ENCODE data around the gene SUPT3H.
"Not testable (repeated sequence)": the region's sequence is repeated elsewhere in the genome, so short reads cannot be mapped to it uniquely, and the experiment has no call there.

The SUPT3H gene

GRCh38 chr6:45047573-45047972 is 330.2 kb downstream of the SUPT3H start:
- no peak for TF ChIP-seq CTCF (IDR thresholded peaks at IDR 0.05; ENCODE audit: low read depth, low read length, missing control alignments)
- H3K4me3 ChIP-seq (replicated peaks; ENCODE audit: low read depth, low read length): no peak overlapping the region
- no peak for DNase-seq (ENCODE audit: extremely low read depth, low read depth)

- DNase-seq (ENCODE audit: extremely low read depth, low read depth): no peak
- TF ChIP-seq CTCF (IDR thresholded peaks at IDR 0.05; ENCODE audit: low read depth, low read length, missing control alignments): no peak
- H3K4me3 ChIP-seq (replicated peaks; ENCODE audit: low read depth, low read length): no peak overlapping the region
Observed at GRCh38 chr6:45045253-45045601, 332.5 kb downstream of the SUPT3H start.

GRCh38 chr6:45044510-45045252 is 333.1 kb downstream of the SUPT3H start:
- H3K4me3 ChIP-seq (replicated peaks; ENCODE audit: low read depth, low read length): no peak overlapping the region
- no peak for TF ChIP-seq CTCF (IDR thresholded peaks at IDR 0.05; ENCODE audit: low read depth, low read length, missing control alignments)
- DNase-seq (ENCODE audit: extremely low read depth, low read depth): no peak

GRCh38 chr6:45044086-45044485 is 333.6 kb downstream of the SUPT3H start:
- no peak for DNase-seq (ENCODE audit: extremely low read depth, low read depth)
- TF ChIP-seq CTCF (IDR thresholded peaks at IDR 0.05; ENCODE audit: low read depth, low read length, missing control alignments): no peak
- H3K4me3 ChIP-seq (replicated peaks; ENCODE audit: low read depth, low read length): no peak overlapping the region

GRCh38 chr6:45042673-45043072 is 335.1 kb downstream of the SUPT3H start:
- H3K4me3 ChIP-seq (replicated peaks; ENCODE audit: low read depth, low read length); DNase-seq (ENCODE audit: extremely low read depth, low read depth): not testable (repeated sequence)

- no peak overlapping the region for H3K4me3 ChIP-seq (replicated peaks; ENCODE audit: low read depth, low read length)
- no peak for TF ChIP-seq CTCF (IDR thresholded peaks at IDR 0.05; ENCODE audit: low read depth, low read length, missing control alignments)
- DNase-seq (ENCODE audit: extremely low read depth, low read depth): no peak
Observed at GRCh38 chr6:45038226-45038625, 339.5 kb downstream of the SUPT3H start.

- H3K4me3 ChIP-seq (replicated peaks; ENCODE audit: low read depth, low read length): no peak overlapping the region
- DNase-seq (ENCODE audit: extremely low read depth, low read depth): no peak
- TF ChIP-seq CTCF (IDR thresholded peaks at IDR 0.05; ENCODE audit: low read depth, low read length, missing control alignments): no peak
Observed at GRCh38 chr6:45036103-45036502, 341.6 kb downstream of the SUPT3H start.
